Suprapubic skin (tissue), 4 donors: ENCODE results near the gene SDCBP2.

ENCODE experiments used
- EP300 ChIP-seq: sonication (generic); formaldehyde crosslinking; IDR thresholded peaks from one replicate; pipeline ENCODE4 v1.6.1; 2017; ENCODE audit warnings: antibody characterized with exemption
- POLR2A ChIP-seq, 2 donors: fragments of 450-650 bp; IDR thresholded peaks; one replicate each; pipeline ENCODE4 v1.6.1; 2017; ENCODE audit warnings: antibody characterized with exemption in 2 of 2, mild to moderate bottlenecking in 2 of 2, moderate library complexity in 2 of 2
- POLR2AphosphoS5 ChIP-seq, 3 donors: sonication (generic); formaldehyde crosslinking; IDR thresholded peaks; one replicate each; pipeline ENCODE4 v1.6.1; 2017; ENCODE audit warnings: antibody characterized with exemption in 3 of 3
- TF ChIP-seq, protein P1 (sequence below), 2 donors: fragments of 200-600 bp in 1 of 2; fragments of 450-650 bp in 1 of 2; sonication (generic) in 1 of 2; IDR thresholded peaks; one replicate each; pipeline ENCODE4 v1.5.1; 2016 to 2019; ENCODE audit warnings: antibody characterized with exemption in 2 of 2, mild to moderate bottlenecking in 1 of 2, moderate library complexity in 1 of 2

DNA sequence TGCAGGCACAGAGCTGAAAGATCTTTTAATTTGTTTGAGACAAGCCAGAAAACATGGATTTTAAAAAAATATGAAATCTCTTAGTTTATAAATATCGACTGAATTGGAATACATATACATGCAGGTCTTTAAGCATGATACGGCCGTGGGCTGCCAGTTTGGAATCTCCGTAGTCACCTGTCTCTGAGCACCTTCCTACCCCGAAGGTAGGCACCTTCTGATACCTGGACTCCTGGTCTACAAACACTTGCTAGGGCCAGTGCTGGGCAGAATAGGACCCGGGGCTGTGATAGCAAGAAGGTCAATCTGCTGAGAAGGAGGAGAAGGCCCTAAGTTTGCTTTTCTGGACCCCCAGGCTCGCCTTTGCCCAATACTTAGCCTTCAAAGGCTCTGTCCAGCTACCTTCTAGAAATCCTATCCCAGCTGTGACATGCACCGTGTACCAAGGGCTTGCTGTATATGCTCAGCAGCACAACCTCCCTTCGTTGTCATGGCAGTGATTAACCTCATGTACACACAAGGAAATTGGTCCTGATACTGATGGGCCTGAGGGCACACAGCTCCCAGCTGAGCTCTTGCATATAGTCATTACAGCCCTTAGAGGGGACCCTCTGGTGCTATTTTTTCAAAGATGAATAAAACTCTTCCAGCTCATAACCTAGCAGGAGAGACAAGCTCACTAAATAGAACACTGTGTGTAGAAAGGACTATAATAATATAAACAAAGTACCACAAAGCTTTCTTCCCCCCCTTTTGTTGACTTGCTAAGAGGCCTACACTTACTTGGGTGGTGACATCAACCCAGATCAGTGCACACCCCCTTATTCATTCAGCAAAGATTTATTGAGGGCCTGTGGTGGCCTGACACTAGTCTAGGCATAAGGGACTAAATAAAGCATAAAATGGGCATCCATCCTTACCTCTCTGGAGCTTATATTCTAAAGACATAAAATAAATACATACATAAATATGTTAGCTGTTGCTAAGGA is 45.1 kb downstream of the SDCBP2 start:
- TF ChIP-seq, protein P1, sequence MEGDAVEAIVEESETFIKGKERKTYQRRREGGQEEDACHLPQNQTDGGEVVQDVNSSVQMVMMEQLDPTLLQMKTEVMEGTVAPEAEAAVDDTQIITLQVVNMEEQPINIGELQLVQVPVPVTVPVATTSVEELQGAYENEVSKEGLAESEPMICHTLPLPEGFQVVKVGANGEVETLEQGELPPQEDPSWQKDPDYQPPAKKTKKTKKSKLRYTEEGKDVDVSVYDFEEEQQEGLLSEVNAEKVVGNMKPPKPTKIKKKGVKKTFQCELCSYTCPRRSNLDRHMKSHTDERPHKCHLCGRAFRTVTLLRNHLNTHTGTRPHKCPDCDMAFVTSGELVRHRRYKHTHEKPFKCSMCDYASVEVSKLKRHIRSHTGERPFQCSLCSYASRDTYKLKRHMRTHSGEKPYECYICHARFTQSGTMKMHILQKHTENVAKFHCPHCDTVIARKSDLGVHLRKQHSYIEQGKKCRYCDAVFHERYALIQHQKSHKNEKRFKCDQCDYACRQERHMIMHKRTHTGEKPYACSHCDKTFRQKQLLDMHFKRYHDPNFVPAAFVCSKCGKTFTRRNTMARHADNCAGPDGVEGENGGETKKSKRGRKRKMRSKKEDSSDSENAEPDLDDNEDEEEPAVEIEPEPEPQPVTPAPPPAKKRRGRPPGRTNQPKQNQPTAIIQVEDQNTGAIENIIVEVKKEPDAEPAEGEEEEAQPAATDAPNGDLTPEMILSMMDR (IDR thresholded peaks at IDR 0.05) = no peak
- TF ChIP-seq POLR2A (IDR thresholded peaks at IDR 0.05) (no peak), EP300 (no peak), POLR2AphosphoS5 (IDR thresholded peaks at IDR 0.05) (no peak)
